HAP-1 (cell line): ENCODE data around the gene GPR35.

Experiments
- DNase-seq, 2 experiments: peaks; one replicate each; pipeline ENCODE4 v3.0.0-alpha.2; 2016 to 2020; ENCODE audit warnings: low spot score in 2 of 2
- H3K27me3 ChIP-seq: fragments of 250-450 bp; sonication (Bioruptor Pico); 2 replicates; pipeline ENCODE4 v1.5.1; 2020; ENCODE audit warnings: low read depth, mild to moderate bottlenecking, moderate library complexity
- H3K36me3 ChIP-seq: fragments of 250-450 bp; sonication (Bioruptor Pico); replicated peaks from 2 replicates; pipeline ENCODE4 v1.5.1; 2020; ENCODE audit warnings: mild to moderate bottlenecking
- H3K4me1 ChIP-seq: fragments of 250-450 bp; sonication (Bioruptor Pico); 2 replicates; pipeline ENCODE4 v1.5.1; 2020; ENCODE audit warnings: mild to moderate bottlenecking
- H3K4me3 ChIP-seq: fragments of 250-450 bp; sonication (Bioruptor Pico); 2 replicates; pipeline ENCODE4 v1.5.1; 2020; ENCODE audit warnings: mild to moderate bottlenecking, moderate library complexity
- H3K9me3 ChIP-seq: fragments of 250-450 bp; sonication (Bioruptor Pico); 2 replicates; pipeline ENCODE4 v1.5.1; 2020; ENCODE audit warnings: mild to moderate bottlenecking, moderate library complexity
- in situ Hi-C: fragments of 300-500 bp; cut with MboI; formaldehyde crosslinking; loops from 3 replicates; pipeline ENCODE4 v1.14.3; 2020; ENCODE audit warnings: low sequenced_read_pairs, inconsistent platforms, mixed read lengths

GPR35 gene

DNA sequence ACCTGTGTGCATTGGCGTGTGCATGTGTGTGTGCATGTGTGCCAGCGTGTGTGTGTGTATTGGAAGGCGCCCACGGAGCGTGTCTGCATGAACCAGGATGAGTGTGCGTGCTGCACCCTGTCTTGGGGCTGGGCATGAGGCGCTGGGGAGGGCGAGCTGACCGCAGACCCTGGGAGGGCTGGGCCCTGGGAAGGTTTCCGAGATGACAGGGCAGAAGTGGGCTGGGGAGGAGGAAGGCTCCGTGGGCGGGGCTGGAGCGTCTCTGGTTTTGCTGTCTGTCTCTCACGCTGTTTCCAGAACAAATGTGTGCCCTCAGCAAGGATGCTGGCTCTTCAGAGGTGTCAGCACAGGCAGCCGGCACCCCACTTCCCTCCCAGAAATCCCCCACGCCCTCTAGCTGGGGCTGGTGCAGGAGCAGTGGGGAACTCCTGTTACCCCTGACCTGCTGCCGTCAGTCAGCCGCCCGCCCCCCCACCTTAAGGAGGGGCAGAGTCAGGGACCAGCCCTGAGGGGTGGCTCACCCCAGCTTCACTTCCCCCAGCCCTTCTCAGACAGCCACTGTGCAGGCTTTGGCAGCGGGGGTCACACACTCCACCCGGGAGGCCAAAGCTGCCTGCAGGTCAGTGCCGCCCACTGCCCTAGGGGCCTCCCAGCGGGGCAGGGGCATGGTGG is at the start of gene GPR35:
GPR35 (plus strand) TSS at position 531 of the 672 bp plus-strand sequence. CDS start 4,473 bp downstream, outside the sequence.
- in situ Hi-C loops, result no loop called here
- DNase-seq, result no peak
- H3K4me3 ChIP-seq, result no peak within 1 kb of the TSS

GRCh38 chr2:240576036-240576435 is 49.2 kb upstream of the GPR35 start:
- H3K4me1 ChIP-seq, result no peaks in the 10 kb centered on the region
- no peaks in the 10 kb centered on the region for H3K27me3 ChIP-seq
- no peak for DNase-seq
- in situ Hi-C loops, result no loop called here
- peaks cover 14% of the 10 kb centered on the region for H3K36me3 ChIP-seq
- H3K4me3 ChIP-seq, result no peak overlapping the region
- no peaks in the 10 kb centered on the region for H3K9me3 ChIP-seq

More for the DNA sequence above, at the start of gene GPR35:
- H3K27me3 ChIP-seq, result no peaks in the 10 kb centered on the region
- H3K4me1 ChIP-seq, result no peaks in the 10 kb centered on the region
- no peaks in the 10 kb centered on the region for H3K9me3 ChIP-seq
- H3K36me3 ChIP-seq, result no peaks in the 10 kb centered on the region

GRCh38 chr2:240576436-240577205 is 48.7 kb upstream of the GPR35 start:
- no peak overlapping the region for H3K4me3 ChIP-seq
- H3K9me3 ChIP-seq, result no peaks in the 10 kb centered on the region
- H3K4me1 ChIP-seq, result no peaks in the 10 kb centered on the region
- peaks cover 14% of the 10 kb centered on the region for H3K36me3 ChIP-seq
- no peak for DNase-seq
- H3K27me3 ChIP-seq, result no peaks in the 10 kb centered on the region
- in situ Hi-C loops, result no loop called here

GRCh38 chr2:240577281-240578109 is 47.8 kb upstream of the GPR35 start:
- DNase-seq, result no peak
- Histone ChIP-seq H3K4me3 (no peak overlapping the region), H3K9me3 (no peaks in the 10 kb centered on the region), H3K4me1 (peaks cover 4% of the 10 kb centered on the region), H3K36me3 (peaks cover 14% of the 10 kb centered on the region), H3K27me3 (no peaks in the 10 kb centered on the region)
- in situ Hi-C loops, result no loop called here

DNA sequence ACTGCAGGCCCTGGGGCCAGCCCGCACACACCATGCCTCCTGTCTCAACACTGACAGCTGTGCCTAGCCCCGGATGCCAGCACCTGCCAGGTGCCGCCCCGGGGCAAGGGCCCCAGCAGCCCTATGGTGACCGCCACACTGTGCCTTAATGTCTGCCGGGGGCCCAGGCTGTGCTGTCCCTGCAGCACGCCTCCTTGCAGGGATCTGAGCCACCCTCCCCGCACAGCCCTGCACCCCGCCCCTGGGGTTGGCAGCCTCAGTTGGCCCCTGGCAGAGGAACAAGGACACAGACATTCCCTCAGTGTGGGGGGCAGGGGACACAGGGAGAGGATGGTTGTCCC is 47.2 kb upstream of the GPR35 start:
- peaks cover 14% of the 10 kb centered on the region for H3K36me3 ChIP-seq
- H3K27me3 ChIP-seq, result no peaks in the 10 kb centered on the region
- peaks cover 10% of the 10 kb centered on the region for H3K4me1 ChIP-seq
- H3K4me3 ChIP-seq, result no peak overlapping the region
- no peaks in the 10 kb centered on the region for H3K9me3 ChIP-seq
- DNase-seq, result no peak
- in situ Hi-C loops, result no loop called here

- H3K9me3 ChIP-seq, result no peaks in the 10 kb centered on the region
- no peaks in the 10 kb centered on the region for H3K27me3 ChIP-seq
- peaks cover 14% of the 10 kb centered on the region for H3K36me3 ChIP-seq
- DNase-seq, result no peak
- peaks cover 11% of the 10 kb centered on the region for H3K4me1 ChIP-seq
- in situ Hi-C loops, result no loop called here
- no peak overlapping the region for H3K4me3 ChIP-seq
Measured at GRCh38 chr2:240578488-240578887, 46.8 kb upstream of the GPR35 start.

- H3K36me3 ChIP-seq, result peaks cover 14% of the 10 kb centered on the region
- peaks cover 11% of the 10 kb centered on the region for H3K4me1 ChIP-seq
- no peak overlapping the region for H3K4me3 ChIP-seq
- no peaks in the 10 kb centered on the region for H3K27me3 ChIP-seq
- no peaks in the 10 kb centered on the region for H3K9me3 ChIP-seq
- in situ Hi-C loops, result no loop called here
- DNase-seq, result no peak
Measured at GRCh38 chr2:240579071-240579762, 46.1 kb upstream of the GPR35 start.

GRCh38 chr2:240579771-240580614 is 45.3 kb upstream of the GPR35 start:
- Histone ChIP-seq H3K36me3 (peaks cover 14% of the 10 kb centered on the region), H3K4me1 (peaks cover 17% of the 10 kb centered on the region), H3K9me3 (no peaks in the 10 kb centered on the region), H3K4me3 (no peak overlapping the region), H3K27me3 (no peaks in the 10 kb centered on the region)
- DNase-seq, result no peak
- in situ Hi-C loops, result no loop called here

DNA sequence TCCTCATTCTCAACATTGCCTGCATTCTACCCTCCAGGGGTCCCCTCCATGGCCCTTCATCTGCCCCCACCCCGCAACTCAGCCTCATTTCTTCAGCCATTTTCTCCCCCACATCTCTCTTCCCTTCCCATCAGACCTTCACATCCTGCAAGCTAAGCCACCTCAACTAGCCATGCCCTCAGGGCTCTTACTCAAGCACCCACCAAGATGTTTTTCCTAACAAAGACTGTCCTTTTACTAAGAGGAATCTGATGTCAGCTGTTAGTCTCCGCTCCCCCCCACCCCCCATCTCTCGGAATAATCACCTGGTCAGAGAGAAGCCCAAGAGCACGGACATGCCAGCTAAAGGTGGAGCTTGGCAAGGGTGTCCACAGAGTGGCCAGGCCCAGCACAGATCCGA is 43.5 kb upstream of the GPR35 start:
- no peak overlapping the region for H3K4me3 ChIP-seq
- no peak for DNase-seq
- H3K27me3 ChIP-seq, result no peaks in the 10 kb centered on the region
- no peaks in the 10 kb centered on the region for H3K9me3 ChIP-seq
- H3K36me3 ChIP-seq, result peaks cover 13% of the 10 kb centered on the region
- H3K4me1 ChIP-seq, result peaks cover 18% of the 10 kb centered on the region
- in situ Hi-C loops, result no loop called here

DNA sequence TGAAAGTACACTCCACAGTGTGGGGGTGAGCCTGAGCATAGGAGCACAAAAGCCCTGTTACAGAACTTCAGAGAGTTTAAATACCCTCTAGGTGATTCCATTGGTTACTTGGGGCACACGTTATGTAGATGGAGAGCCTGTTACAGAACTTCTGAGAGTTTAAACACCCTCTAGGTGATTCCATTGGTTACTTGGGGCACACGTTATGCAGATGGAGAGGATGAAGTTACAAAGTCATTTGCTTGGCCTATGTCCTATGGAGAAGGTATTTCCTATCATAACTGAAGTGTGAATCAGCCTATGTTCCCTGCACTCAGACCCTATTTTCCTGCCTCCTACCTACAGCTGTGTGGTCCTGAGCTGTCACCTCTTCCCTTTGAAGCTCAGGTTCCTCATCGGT is 42.5 kb upstream of the GPR35 start:
- H3K36me3 ChIP-seq, result peaks cover 9% of the 10 kb centered on the region
- no peaks in the 10 kb centered on the region for H3K9me3 ChIP-seq
- no peak for DNase-seq
- H3K27me3 ChIP-seq, result no peaks in the 10 kb centered on the region
- in situ Hi-C loops, result no loop called here
- no peak overlapping the region for H3K4me3 ChIP-seq
- H3K4me1 ChIP-seq, result peaks cover 24% of the 10 kb centered on the region

- DNase-seq, result no peak
- H3K27me3 ChIP-seq, result no peaks in the 10 kb centered on the region
- no peak overlapping the region for H3K4me3 ChIP-seq
- H3K4me1 ChIP-seq, result peaks cover 26% of the 10 kb centered on the region
- in situ Hi-C loops, result no loop called here
- peaks cover 5% of the 10 kb centered on the region; the same call in 1 of the 2 replicates for H3K36me3 ChIP-seq
- H3K9me3 ChIP-seq, result no peaks in the 10 kb centered on the region
Measured at GRCh38 chr2:240583774-240584173, 41.5 kb upstream of the GPR35 start.

- Histone ChIP-seq H3K4me3 (peak overlapping the region; percentile 99), H3K27me3 (no peaks in the 10 kb centered on the region), H3K36me3 (0 out of 2 replicates have a peak, but pooled peaks cover 5% of the 10 kb centered on the region), H3K9me3 (no peaks in the 10 kb centered on the region), H3K4me1 (peaks cover 26% of the 10 kb centered on the region)
- peak in 1 of 2 experiments; percentile 56 for DNase-seq
- in situ Hi-C loops, result no loop called here
Measured at GRCh38 chr2:240584486-240585031, 40.7 kb upstream of the GPR35 start.
